WTC11 (cell line): ENCODE measurements around the gene RAPH1. TPM values are rescaled to one million over a fixed set of nuclear protein-coding genes. Genes with fewer than 3 reads are reported as not detected.

Experiments
- ATAC-seq: fragments of 200-7000 bp; cut with Tn5 transposase; 2 replicates; pipeline ENCODE4 v1.10.0; 2021; ENCODE audit warnings: mild to moderate bottlenecking, moderate library complexity
- CTCF ChIA-PET: fragments of 300-600 bp; sonication (Branson Sonifier 250); formaldehyde crosslinking; loops from one replicate; lab custom pipeline; 2021; ENCODE audit warnings: antibody characterized with exemption; lab: Charles Lee
- POLR2A ChIA-PET: fragments of 350-600 bp; sonication (Branson Sonifier 250); formaldehyde crosslinking; loops from one replicate; lab custom pipeline; 2021; ENCODE audit warnings: antibody characterized with exemption; lab: Charles Lee
- DNase-seq: peaks from one replicate; pipeline ENCODE4 v3.0.0; 2021; ENCODE audit warnings: low spot score
- H3K27ac Mint-ChIP-seq: 2 replicates; pipeline ENCODE4 v1.8.0; 2021; ENCODE audit warnings: mixed read lengths
- H3K27me3 Mint-ChIP-seq: 2 replicates; pipeline ENCODE4 v1.8.0; 2021; ENCODE audit warnings: low read depth, mild to moderate bottlenecking, moderate library complexity, mixed read lengths
- H3K36me3 Mint-ChIP-seq: 2 replicates; pipeline ENCODE4 v1.8.0; 2021; ENCODE audit warnings: mixed read lengths
- H3K4me1 Mint-ChIP-seq: 2 replicates; pipeline ENCODE4 v1.8.0; 2022; ENCODE audit warnings: mixed read lengths
- H3K4me3 Mint-ChIP-seq: 2 replicates; pipeline ENCODE4 v1.8.0; 2021; ENCODE audit warnings: mild to moderate bottlenecking, moderate library complexity, mixed read lengths
- H3K9me3 Mint-ChIP-seq: 2 replicates; pipeline ENCODE4 v1.8.0; 2021; ENCODE audit warnings: mixed read lengths
- ARID4B ChIP-seq: sonication (generic); formaldehyde crosslinking; IDR thresholded peaks from 2 replicates; pipeline ENCODE4 v1.8.0; 2023; ENCODE audit warnings: missing genetic modification reagents, mild to moderate bottlenecking, borderline replicate concordance
- CBFB ChIP-seq: sonication (generic); formaldehyde crosslinking; IDR thresholded peaks from 2 replicates; pipeline ENCODE4 v1.8.1; 2022; ENCODE audit warnings: mild to moderate bottlenecking, low read depth, missing genetic modification reagents
- CTCF ChIP-seq: fragments of 200-600 bp; IDR thresholded peaks from 2 replicates; pipeline ENCODE4 v1.8.0; 2022; ENCODE audit warnings: antibody characterized with exemption
- ETV6 ChIP-seq: sonication (generic); formaldehyde crosslinking; IDR thresholded peaks from 2 replicates; pipeline ENCODE4 v1.8.1; 2022; ENCODE audit warnings: mild to moderate bottlenecking, missing genetic modification reagents
- GABPB1 ChIP-seq: sonication (generic); formaldehyde crosslinking; IDR thresholded peaks from 2 replicates; pipeline ENCODE4 v1.8.1; 2023; ENCODE audit warnings: mild to moderate bottlenecking, missing genetic modification reagents
- GRHL2 ChIP-seq: fragments of 250-450 bp; sonication (Bioruptor Pico); IDR thresholded peaks from 2 replicates; pipeline ENCODE4 v1.8.0; 2022; ENCODE audit warnings: mild to moderate bottlenecking, moderate library complexity; ENCODE audit not compliant: insufficient replicate concordance, severe bottlenecking
- MYBL2 ChIP-seq: sonication (generic); formaldehyde crosslinking; IDR thresholded peaks from 2 replicates; pipeline ENCODE4 v1.8.1; 2023; ENCODE audit warnings: mild to moderate bottlenecking, moderate library complexity, missing genetic modification reagents
- NFYB ChIP-seq: sonication (generic); formaldehyde crosslinking; conservative IDR thresholded peaks from 2 replicates; pipeline ENCODE4 v1.8.0; 2022; ENCODE audit warnings: low read depth, missing genetic modification reagents
- RORB ChIP-seq: fragments of 250-450 bp; sonication (Bioruptor Pico); IDR thresholded peaks from 2 replicates; pipeline ENCODE4 v1.9.0; 2021; ENCODE audit warnings: mild to moderate bottlenecking
- SMAD4 ChIP-seq: sonication (generic); formaldehyde crosslinking; IDR thresholded peaks from 2 replicates; pipeline ENCODE4 v1.8.0; 2022; ENCODE audit warnings: mild to moderate bottlenecking, missing genetic modification reagents
- SOX15 ChIP-seq: fragments of 250-450 bp; sonication (Bioruptor Pico); IDR thresholded peaks from 2 replicates; pipeline ENCODE4 v1.9.0; 2021; ENCODE audit warnings: mild to moderate bottlenecking
- ZNF317 ChIP-seq: sonication (generic); formaldehyde crosslinking; IDR thresholded peaks from 2 replicates; pipeline ENCODE4 v1.8.1; 2023; ENCODE audit warnings: low read depth, mild to moderate bottlenecking, moderate library complexity, missing genetic modification reagents, borderline replicate concordance
- ZNF425 ChIP-seq: fragments of 250-450 bp; sonication (Bioruptor Pico); conservative IDR thresholded peaks from 2 replicates; pipeline ENCODE4 v1.9.0; 2021; ENCODE audit warnings: mild to moderate bottlenecking
- total RNA-seq: library from RNA; stranded (reverse); gene quantifications from 3 replicates; pipeline ENCODE4 v1.2.3, GENCODE V29; 2021

The RAPH1 gene
- total RNA-seq, 1 experiment from 2014 or later = 24.6 TPM

- TF ChIP-seq RORB = no peak
These were observed 45.6 kb downstream of the RAPH1 start (continued) for GRCh38 chr2:203489531-203489930.

- peak; percentile 87 for ATAC-seq
- Mint-ChIP-seq H3K4me1 (peaks cover 13% of the 10 kb centered on the region), H3K27me3 (no peaks in the 10 kb centered on the region), H3K36me3 (peaks cover 6% of the 10 kb centered on the region), H3K9me3 (no peaks in the 10 kb centered on the region), H3K27ac (no peak overlapping the region; the same call in 1 of the 2 replicates), H3K4me3 (no peak overlapping the region)
- 0 out of 2 replicates have a peak, but pooled peaks have one; percentile 45 for TF ChIP-seq ETV6 (CRISPR knock-in tag)
- TF ChIP-seq GABPB1 (CRISPR knock-in tag) = no peak
- TF ChIP-seq CTCF = peak; percentile 27; the same call in 1 of the 2 replicates
- POLR2A ChIA-PET = no interaction called here
- CTCF ChIA-PET = interaction anchor here (0.6 to 1.8 kb wide), 7 partner anchors 51 to 425 kb away, joined by 3 to 21 read pairs (median 4); no protein-coding TSS in a partner anchor
- no peak for DNase-seq
These were observed 50.6 kb downstream of the RAPH1 start for GRCh38 chr2:203484266-203485112.

GRCh38 chr2:203480623-203481022, 54.5 kb downstream of the RAPH1 start:
- ChIA-PET POLR2A (no interaction called here), CTCF (interaction anchor here (1.1 to 2.2 kb wide), 2 partner anchors 334 to 335 kb away, joined by 3 to 7 read pairs; no protein-coding TSS in a partner anchor)
- ATAC-seq = no peak
- Mint-ChIP-seq H3K27me3 (no peaks in the 10 kb centered on the region), H3K27ac (no peak overlapping the region), H3K4me3 (no peak overlapping the region), H3K4me1 (peaks cover 13% of the 10 kb centered on the region)
- TF ChIP-seq ZNF425 (CRISPR knock-in tag) (no peak), SOX15 (CRISPR knock-in tag) (no peak), CBFB (CRISPR knock-in tag) (no peak), SMAD4 (no peak), MYBL2 (no peak), ARID4B (CRISPR knock-in tag) (no peak), NFYB (CRISPR knock-in tag) (no peak), GRHL2 (no peak), ZNF317 (CRISPR knock-in tag) (no peak)
- TF ChIP-seq, all 79 proteins: peak for 0
- DNase-seq = no peak
- no peaks in the 10 kb centered on the region for H3K9me3 Mint-ChIP-seq
- no peaks in the 10 kb centered on the region for H3K36me3 Mint-ChIP-seq
